GM19193 (cell line): ENCODE measurements around the gene CNTFR.

Experiments used
- POLR2A ChIP-seq: IDR thresholded peaks from 4 replicates; pipeline ENCODE4 v1.6.1; 2011; ENCODE audit not compliant: insufficient read depth, insufficient read length; ENCODE audit errors: extremely low read depth

The CNTFR gene

GRCh38 chr9:34584970-34585369 is 4.6 kb downstream of the CNTFR start:
- TF ChIP-seq POLR2A: no peak

GRCh38 chr9:34582787-34583186 is 6.7 kb downstream of the CNTFR start:
- TF ChIP-seq POLR2A: no peak

- TF ChIP-seq POLR2A: no peak
Measured at GRCh38 chr9:34581318-34581717, 8.2 kb downstream of the CNTFR start.

- TF ChIP-seq POLR2A: no peak
Measured at GRCh38 chr9:34580358-34580757, 9.2 kb downstream of the CNTFR start.

GRCh38 chr9:34579808-34580163 is 9.7 kb downstream of the CNTFR start:
- no peak for TF ChIP-seq POLR2A

- no peak for TF ChIP-seq POLR2A
Measured at GRCh38 chr9:34579104-34579807, 10.3 kb downstream of the CNTFR start.

- no peak for TF ChIP-seq POLR2A
Measured at GRCh38 chr9:34578241-34579103, 11.1 kb downstream of the CNTFR start.

GRCh38 chr9:34577400-34578240 is 11.9 kb downstream of the CNTFR start:
- TF ChIP-seq POLR2A: no peak

GRCh38 chr9:34576597-34577399 is 12.7 kb downstream of the CNTFR start:
- TF ChIP-seq POLR2A: no peak

GRCh38 chr9:34575862-34576596 is 13.5 kb downstream of the CNTFR start:
- no peak for TF ChIP-seq POLR2A

GRCh38 chr9:34575241-34575640 is 14.3 kb downstream of the CNTFR start:
- TF ChIP-seq POLR2A: no peak

GRCh38 chr9:34574571-34574970 is 15.0 kb downstream of the CNTFR start:
- no peak for TF ChIP-seq POLR2A

- no peak for TF ChIP-seq POLR2A
Measured at GRCh38 chr9:34573599-34574325, 15.8 kb downstream of the CNTFR start.
